ENCODE results near the gene PRUNE2.

PRUNE2 gene

GRCh38 chr9:76716085-76716672 is 189.7 kb downstream of the PRUNE2 start:
- no peak for TF ChIP-seq CTCF (IDR thresholded peaks at IDR 0.05; ENCODE audit: low read depth, low read length, missing control alignments)
- H3K4me3 ChIP-seq (ENCODE audit: low read depth, low read length), result no peak overlapping the region
- DNase-seq (ENCODE audit: low read depth), result no peak
- in situ Hi-C loops (cut with HindIII; ENCODE audit: low sequenced_read_pairs), result no loop called here

GRCh38 chr9:76713381-76713780 is 192.5 kb downstream of the PRUNE2 start:
- TF ChIP-seq CTCF (IDR thresholded peaks at IDR 0.05; ENCODE audit: low read depth, low read length, missing control alignments), result no peak

GRCh38 chr9:76709020-76709419 is 196.9 kb downstream of the PRUNE2 start:
- H3K4me3 ChIP-seq (ENCODE audit: low read depth, low read length), result no peak overlapping the region
- in situ Hi-C loops (cut with HindIII; ENCODE audit: low sequenced_read_pairs), result loop anchor here (10.0 kb wide), 1 partner anchor 254 kb away; the partner anchor contains the start of gene GCNT1
- TF ChIP-seq CTCF (IDR thresholded peaks at IDR 0.05; ENCODE audit: low read depth, low read length, missing control alignments), result no peak
- DNase-seq (ENCODE audit: low read depth), result no peak

More at GRCh38 chr9:76713381-76713780, 192.5 kb downstream of the PRUNE2 start:
- no peak for DNase-seq (ENCODE audit: low read depth)
- in situ Hi-C loops (cut with HindIII; ENCODE audit: low sequenced_read_pairs), result no loop called here
- H3K4me3 ChIP-seq (ENCODE audit: low read depth, low read length), result no peak overlapping the region

- DNase-seq (ENCODE audit: low read depth), result no peak
- in situ Hi-C loops (cut with HindIII; ENCODE audit: low sequenced_read_pairs), result loop anchor here (10.0 kb wide), 1 partner anchor 253 kb away; the partner anchor contains the start of gene GCNT1
- no peak for TF ChIP-seq CTCF (IDR thresholded peaks at IDR 0.05; ENCODE audit: low read depth, low read length, missing control alignments)
- no peak overlapping the region for H3K4me3 ChIP-seq (ENCODE audit: low read depth, low read length)
Observed at GRCh38 chr9:76707510-76707909, 198.4 kb downstream of the PRUNE2 start.

GRCh38 chr9:76704593-76705204 is 201.2 kb downstream of the PRUNE2 start:
- H3K4me3 ChIP-seq (ENCODE audit: low read depth, low read length), result no peak overlapping the region
- peak; percentile 94 for DNase-seq (ENCODE audit: low read depth)
- TF ChIP-seq CTCF (IDR thresholded peaks at IDR 0.05; ENCODE audit: low read depth, low read length, missing control alignments), result peak; percentile 44
- in situ Hi-C loops (cut with HindIII; ENCODE audit: low sequenced_read_pairs), result loop anchor here (10.0 kb wide), 1 partner anchor 250 kb away; the partner anchor contains the start of gene GCNT1

GRCh38 chr9:76703270-76703669 is 202.6 kb downstream of the PRUNE2 start:
- no peak overlapping the region for H3K4me3 ChIP-seq (ENCODE audit: low read depth, low read length)
- in situ Hi-C loops (cut with HindIII; ENCODE audit: low sequenced_read_pairs), result loop anchor here (10.0 kb wide), 1 partner anchor 248 kb away; the partner anchor contains the start of gene GCNT1

More at GRCh38 chr9:76703270-76703669, 202.6 kb downstream of the PRUNE2 start:
- no peak for DNase-seq (ENCODE audit: low read depth)
- no peak for TF ChIP-seq CTCF (IDR thresholded peaks at IDR 0.05; ENCODE audit: low read depth, low read length, missing control alignments)

Measured in astrocyte of the cerebellum (primary cell).